Testis (tissue), 3 donors: ENCODE measurements around the gene RNASEH1. TPM values are rescaled to one million over a fixed set of nuclear protein-coding genes. Genes with fewer than 3 reads are reported as not detected.

Experiments
- DNase-seq: peaks from one replicate; pipeline ENCODE4 v3.0.0-alpha.2; 2019
- H3K27ac ChIP-seq, 2 donors: fragments of 200-600 bp; sonication (generic); one replicate each; pipeline ENCODE4 v1.5.1; 2019
- H3K27me3 ChIP-seq: fragments of 200-600 bp; sonication (generic); one replicate; pipeline ENCODE4 v1.5.1; 2019
- H3K36me3 ChIP-seq: fragments of 200-600 bp; sonication (generic); one replicate; pipeline ENCODE4 v1.5.1; 2017; ENCODE audit warnings: low read depth; ENCODE audit errors: missing control alignments
- H3K4me1 ChIP-seq: fragments of 200-600 bp; sonication (generic); one replicate; pipeline ENCODE4 v1.5.1; 2019
- H3K4me3 ChIP-seq, 2 donors: fragments of 200-600 bp; sonication (generic); one replicate each; pipeline ENCODE4 v1.5.1; 2017 to 2019
- H3K9me3 ChIP-seq: fragments of 200-600 bp; sonication (generic); one replicate; pipeline ENCODE4 v1.5.1; 2017
- POLR2A ChIP-seq: fragments of 450-650 bp; IDR thresholded peaks from one replicate; pipeline ENCODE4 v1.6.1; 2017; ENCODE audit warnings: antibody characterized with exemption, mild to moderate bottlenecking, moderate library complexity
- WGBS, 2 donors: methylation state at CpG; one replicate each; pipeline ENCODE4 v1.1.5; 2018; 5-methylcytosine and 5-hydroxymethylcytosine counted together
- intact Hi-C: fragments of 100-400 bp; cut with DNase I; formaldehyde crosslinking; loops from one replicate; pipeline ENCODE4 v1.15.1; 2023; ENCODE audit warnings: low total_unique reads
- polyA plus RNA-seq: library from polyadenylated mRNA; stranded (reverse); fragments of 350-450 nt; fragmentation: Illumina TruSeq; extraction: RNeasy Lipid Tissue Mini Kit (QIAGEN cat#74804); gene quantifications from one replicate; pipeline ENCODE4 v1.2.3, GENCODE V29; 2014; ENCODE audit warnings: low read depth, low replicate concordance; ENCODE audit not compliant: insufficient read depth
- total RNA-seq, 2 donors: library from RNA; depleted of rRNA; stranded (reverse); fragments of >200 nt; gene quantifications; one replicate each; pipeline ENCODE4 v1.2.3, GENCODE V29; 2016
- TF ChIP-seq, protein P1 (sequence below), 3 experiments: fragments of 450-650 bp in 2 of 3; fragments of 200-600 bp in 1 of 3; sonication (generic) in 1 of 3; IDR thresholded peaks; one replicate each; pipeline ENCODE4 v1.5.1; 2016 to 2019; ENCODE audit warnings: antibody characterized with exemption in 3 of 3, mild to moderate bottlenecking in 2 of 3, moderate library complexity in 1 of 3

The RNASEH1 gene
- total and polyA plus RNA-seq, 3 donors from 2014 or later = 19.5 to 24.6 (median 23.5) TPM

DNA sequence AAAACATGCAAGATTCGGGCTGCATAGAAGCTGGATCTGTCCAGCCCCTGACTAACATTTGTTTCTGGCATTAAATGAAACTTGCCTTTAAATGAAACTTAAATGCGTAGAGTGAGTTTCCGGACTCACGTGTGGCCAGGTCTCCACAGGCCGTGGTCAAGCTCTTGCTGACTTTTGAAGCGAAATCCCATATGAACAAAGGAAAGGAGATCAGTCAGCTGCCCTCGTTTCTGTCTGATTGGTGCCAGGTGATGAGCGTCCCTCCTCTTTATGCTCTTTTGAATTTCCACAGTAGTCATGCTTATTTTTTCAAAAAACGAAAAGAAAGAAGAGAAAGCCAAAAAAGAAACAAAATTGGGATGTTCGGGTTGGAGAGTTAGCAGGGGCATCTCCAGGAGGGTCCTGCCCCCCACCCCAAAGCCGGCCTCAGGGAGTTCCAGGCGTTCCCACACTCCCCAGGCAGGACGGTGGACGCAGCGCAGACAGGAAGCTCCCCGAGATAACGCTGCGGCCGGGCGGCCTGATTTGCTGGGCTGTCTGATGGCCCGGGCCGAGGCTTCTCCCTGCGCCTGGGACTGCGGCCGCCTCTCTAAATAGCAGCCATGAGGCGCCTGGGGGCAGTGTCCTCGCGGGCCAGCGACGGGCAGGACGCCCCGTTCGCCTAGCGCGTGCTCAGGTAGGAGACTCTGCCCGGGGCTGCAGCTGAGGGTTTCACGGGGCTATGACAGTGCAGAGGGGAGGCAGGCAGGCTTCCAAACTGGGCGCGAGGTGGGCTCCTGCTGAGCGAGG, 36.6 kb upstream of the RNASEH1 start, which contains the start of gene COLEC11:
TSS of gene COLEC11 (plus strand) at position 620 of the 789 bp plus-strand sequence. CDS start 9,229 bp downstream, outside the sequence.
- DNase-seq = peak; percentile 63
- Histone ChIP-seq H3K4me1 (peaks cover 3% of the 10 kb centered on the region), H3K27ac (peak within 1 kb of the TSS in 1 of 2 donors; percentile 69), H3K4me3 (peak within 1 kb of the TSS; percentile 34 to 40), H3K36me3 (no peaks in the 10 kb centered on the region), H3K27me3 (no peaks in the 10 kb centered on the region), H3K9me3 (no peaks in the 10 kb centered on the region)
- TF ChIP-seq POLR2A = no peak
- TF ChIP-seq, protein P1, sequence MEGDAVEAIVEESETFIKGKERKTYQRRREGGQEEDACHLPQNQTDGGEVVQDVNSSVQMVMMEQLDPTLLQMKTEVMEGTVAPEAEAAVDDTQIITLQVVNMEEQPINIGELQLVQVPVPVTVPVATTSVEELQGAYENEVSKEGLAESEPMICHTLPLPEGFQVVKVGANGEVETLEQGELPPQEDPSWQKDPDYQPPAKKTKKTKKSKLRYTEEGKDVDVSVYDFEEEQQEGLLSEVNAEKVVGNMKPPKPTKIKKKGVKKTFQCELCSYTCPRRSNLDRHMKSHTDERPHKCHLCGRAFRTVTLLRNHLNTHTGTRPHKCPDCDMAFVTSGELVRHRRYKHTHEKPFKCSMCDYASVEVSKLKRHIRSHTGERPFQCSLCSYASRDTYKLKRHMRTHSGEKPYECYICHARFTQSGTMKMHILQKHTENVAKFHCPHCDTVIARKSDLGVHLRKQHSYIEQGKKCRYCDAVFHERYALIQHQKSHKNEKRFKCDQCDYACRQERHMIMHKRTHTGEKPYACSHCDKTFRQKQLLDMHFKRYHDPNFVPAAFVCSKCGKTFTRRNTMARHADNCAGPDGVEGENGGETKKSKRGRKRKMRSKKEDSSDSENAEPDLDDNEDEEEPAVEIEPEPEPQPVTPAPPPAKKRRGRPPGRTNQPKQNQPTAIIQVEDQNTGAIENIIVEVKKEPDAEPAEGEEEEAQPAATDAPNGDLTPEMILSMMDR (IDR thresholded peaks at IDR 0.05) = peak in 1 of 3 experiments; percentile 25
- WGBS, 2 donors = 24 to 34% methylated on average over 19 to 40 of the region's 40 CpGs
- intact Hi-C loops = no loop called here

DNA sequence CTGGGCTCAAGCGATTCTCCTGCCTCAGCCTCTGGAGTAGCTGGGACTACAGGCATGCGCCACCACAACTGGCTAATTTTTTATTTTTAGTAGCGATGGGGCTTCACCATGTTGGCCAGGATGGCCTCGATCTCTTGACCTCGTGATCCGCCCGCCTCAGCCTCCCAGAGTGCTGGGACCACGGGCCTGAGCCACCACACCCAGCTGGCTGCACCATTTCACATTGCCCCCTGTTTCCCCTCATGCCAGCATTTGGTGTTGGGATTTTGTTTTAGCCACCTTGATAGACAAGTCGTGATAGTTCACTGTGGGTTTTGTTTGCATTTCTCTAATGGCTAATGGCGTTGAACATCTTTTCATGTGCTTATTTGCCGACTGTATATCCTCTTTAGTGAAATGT, 31.0 kb upstream of the RNASEH1 start:
- no peaks in the 10 kb centered on the region for H3K27me3 ChIP-seq
- TF ChIP-seq POLR2A = no peak
- TF ChIP-seq, protein P1 (IDR thresholded peaks at IDR 0.05) = no peak
- 77 to 81% methylated on average over 11 of the region's 11 CpGs for WGBS, 2 donors
- peaks cover 15% of the 10 kb centered on the region for H3K4me1 ChIP-seq
- intact Hi-C loops = no loop called here
- H3K27ac ChIP-seq = no peak overlapping the region
- H3K4me3 ChIP-seq = no peak overlapping the region
- no peaks in the 10 kb centered on the region for H3K36me3 ChIP-seq
- DNase-seq = no peak
- no peaks in the 10 kb centered on the region for H3K9me3 ChIP-seq

DNA sequence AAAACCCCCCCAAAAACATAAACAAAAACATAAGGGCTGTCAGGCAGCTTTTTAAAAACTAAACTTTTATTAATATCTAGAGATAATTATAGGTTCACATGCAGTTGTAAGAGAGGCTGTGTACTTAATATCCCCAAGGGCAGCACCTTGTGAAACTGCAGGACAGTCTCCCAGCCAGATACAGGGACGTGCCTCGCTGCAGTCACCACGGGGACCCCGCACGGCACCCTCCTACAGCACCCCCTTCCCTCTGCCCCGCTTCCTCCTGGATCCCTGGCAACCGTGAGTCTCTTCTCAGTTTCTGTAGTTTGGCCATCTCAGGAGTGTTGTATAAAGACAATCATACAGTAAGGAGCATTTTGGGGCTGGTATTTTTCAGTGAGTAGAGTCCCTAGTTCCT, 30.0 kb upstream of the RNASEH1 start:
- no peak for DNase-seq
- TF ChIP-seq, protein P1 (IDR thresholded peaks at IDR 0.05) = no peak
- no peak for TF ChIP-seq POLR2A
- 83 to 89% methylated on average over 7 of the region's 7 CpGs for WGBS, 2 donors

DNA sequence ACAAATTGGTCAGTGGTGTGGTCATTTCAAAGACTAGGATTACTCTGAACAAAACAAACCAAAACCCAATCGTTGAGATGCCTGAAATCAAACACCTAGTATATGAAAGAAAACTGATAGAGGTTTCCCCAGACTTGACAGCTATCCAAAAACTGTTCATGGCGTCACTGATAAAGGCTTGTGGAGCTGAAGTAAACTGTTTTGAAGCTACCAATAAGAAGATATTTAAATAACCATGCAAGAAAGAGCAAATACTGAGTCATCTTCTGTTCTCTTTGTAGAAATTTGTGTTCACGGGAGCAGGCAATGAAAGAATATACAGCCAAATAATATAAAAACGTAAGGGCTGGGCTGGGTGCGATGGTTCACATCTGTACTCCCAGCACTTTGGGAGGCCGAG, 29.3 kb upstream of the RNASEH1 start:
- Histone ChIP-seq H3K4me3 (no peak overlapping the region), H3K36me3 (no peaks in the 10 kb centered on the region), H3K4me1 (peaks cover 15% of the 10 kb centered on the region), H3K9me3 (no peaks in the 10 kb centered on the region), H3K27ac (no peak overlapping the region), H3K27me3 (no peaks in the 10 kb centered on the region)
- TF ChIP-seq POLR2A = no peak
- TF ChIP-seq, protein P1 (IDR thresholded peaks at IDR 0.05) = no peak
- DNase-seq = no peak
- intact Hi-C loops = no loop called here
- WGBS, 2 donors = 83 to 84% methylated on average over 6 of the region's 6 CpGs

More for the DNA sequence above, 30.0 kb upstream of the RNASEH1 start:
- Histone ChIP-seq H3K27ac (no peak overlapping the region), H3K27me3 (no peaks in the 10 kb centered on the region), H3K9me3 (no peaks in the 10 kb centered on the region), H3K4me1 (peaks cover 15% of the 10 kb centered on the region), H3K4me3 (no peak overlapping the region), H3K36me3 (no peaks in the 10 kb centered on the region)
- intact Hi-C loops = no loop called here

DNA sequence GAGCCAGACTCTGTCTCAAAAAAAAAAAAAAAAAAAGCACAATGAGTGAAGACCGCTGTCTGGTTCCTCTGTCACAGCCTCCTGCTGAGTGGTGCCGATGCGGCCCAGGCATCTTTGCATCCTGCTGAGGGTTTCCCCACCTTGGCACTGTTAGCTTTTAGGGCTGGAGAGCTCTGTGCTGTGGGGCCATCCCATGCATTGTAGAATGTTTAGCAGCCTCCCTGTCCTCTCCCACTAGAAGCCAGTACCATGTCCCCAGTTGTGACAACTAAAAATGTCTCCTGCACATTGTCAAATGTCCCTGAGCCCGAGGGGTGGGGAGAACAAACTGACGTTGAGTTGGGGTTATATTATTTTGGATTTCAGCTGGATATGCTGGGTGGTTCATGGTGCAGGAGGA, 28.9 kb upstream of the RNASEH1 start:
- Histone ChIP-seq H3K4me1 (peaks cover 15% of the 10 kb centered on the region), H3K4me3 (no peak overlapping the region), H3K9me3 (no peaks in the 10 kb centered on the region), H3K27ac (no peak overlapping the region), H3K36me3 (no peaks in the 10 kb centered on the region), H3K27me3 (no peaks in the 10 kb centered on the region)
- WGBS, 2 donors = 91 to 93% methylated on average over 5 of the region's 5 CpGs
- intact Hi-C loops = no loop called here
- no peak for DNase-seq
- TF ChIP-seq, protein P1 (IDR thresholded peaks at IDR 0.05) = no peak
- no peak for TF ChIP-seq POLR2A
